Muscle of leg (tissue), 16 donors: ENCODE results near the gene EBP. TPM values are rescaled to one million over a fixed set of nuclear protein-coding genes. Genes with fewer than 3 reads are reported as not detected.
A peak's percentile ranks its signal among the peaks of the same experiment; 100 is the strongest.

Experiments
- DNase-seq: peaks from one replicate; pipeline ENCODE4 v3.0.0; 2013
- H3K27ac ChIP-seq: one replicate; pipeline ENCODE4 v1.5.1; 2013; ENCODE audit warnings: mild to moderate bottlenecking, low read length, control low read depth
- H3K27me3 ChIP-seq: one replicate; pipeline ENCODE4 v1.6.1; 2013; ENCODE audit warnings: low read length; ENCODE audit not compliant: control insufficient read depth, insufficient read depth
- H3K36me3 ChIP-seq: one replicate; pipeline ENCODE4 v1.6.1; 2013; ENCODE audit warnings: low read length; ENCODE audit not compliant: control insufficient read depth, insufficient read depth
- H3K4me1 ChIP-seq: one replicate; pipeline ENCODE4 v1.6.1; 2013; ENCODE audit warnings: low read length; ENCODE audit not compliant: control insufficient read depth, insufficient read depth
- H3K4me3 ChIP-seq: one replicate; pipeline ENCODE4 v1.5.1; 2013; ENCODE audit warnings: low read length, control low read depth
- H3K9me3 ChIP-seq: replicated peaks from 2 replicates; pipeline ENCODE4 v1.6.1; 2013; ENCODE audit warnings: low read depth, low read length; ENCODE audit not compliant: control insufficient read depth
- WGBS: methylation state at CpG from one replicate; pipeline ENCODE4 v1.1.5; 2013; ENCODE audit warnings: missing lambda C conversion rate; ENCODE audit not compliant: insufficient coverage; 5-methylcytosine and 5-hydroxymethylcytosine counted together
- long read RNA-seq, 11 donors: transcript quantifications; one replicate each; lab custom pipeline, GENCODE V29; 2026
- polyA plus RNA-seq, 8 donors: library from polyadenylated mRNA; unstranded; fragments of 120-200 nt; gene quantifications; one replicate each; pipeline versions ENCODE4 v1.2.1 to v1.2.3, GENCODE V29; 2013; ENCODE audit warnings: inconsistent platforms in 1 of 8, low replicate concordance in 1 of 8; ENCODE audit not compliant: insufficient read length in 8 of 8, insufficient read depth in 1 of 8
- total RNA-seq: library from RNA; stranded (reverse); fragments of 120-200 nt; gene quantifications from one replicate; pipeline ENCODE4 v1.2.4, GENCODE V29; 2013

The EBP gene
- total RNA-seq = 23.3 TPM
- 10 to 100 TPM; 16.6 to 25.0 (median 19.6) TPM for polyA plus RNA-seq
- long read RNA-seq, donor 1, partial matches to known transcripts = 5 of 8 reads
- long read RNA-seq, donor 1, other reads (novel, unspliced or antisense) = 0 of 8 reads
- long read RNA-seq, donor 2, partial matches to known transcripts = 0 of 1 reads
- long read RNA-seq, donor 2, other reads (novel, unspliced or antisense) = 0 of 1 reads
- long read RNA-seq, donor 3, partial matches to known transcripts = 10 of 11 reads
- long read RNA-seq, donor 3, other reads (novel, unspliced or antisense) = 0 of 11 reads
- long read RNA-seq, donor 4, partial matches to known transcripts = 0 of 2 reads
- long read RNA-seq, donor 4, other reads (novel, unspliced or antisense) = 0 of 2 reads
- long read RNA-seq, donor 5, partial matches to known transcripts = 28 of 32 reads
- long read RNA-seq, donor 5, other reads (novel, unspliced or antisense) = 0 of 32 reads
- long read RNA-seq, donor 6, partial matches to known transcripts = 12 of 18 reads
- long read RNA-seq, donor 6, other reads (novel, unspliced or antisense) = 0 of 18 reads
- long read RNA-seq, donor 7, partial matches to known transcripts = 10 of 13 reads
- long read RNA-seq, donor 7, other reads (novel, unspliced or antisense) = 0 of 13 reads
- long read RNA-seq, donor 8, partial matches to known transcripts = 5 of 9 reads
- long read RNA-seq, donor 8, other reads (novel, unspliced or antisense) = 0 of 9 reads
- long read RNA-seq, donor 9, partial matches to known transcripts = 12 of 13 reads
- long read RNA-seq, donor 9, other reads (novel, unspliced or antisense) = 0 of 13 reads
- long read RNA-seq, donor 10, transcript EBP-205 (5 exons, 1,775 nt) = major isoform, 5 of 17 reads
- long read RNA-seq, donor 10, partial matches to known transcripts = 12 of 17 reads
- long read RNA-seq, donor 10, other reads (novel, unspliced or antisense) = 0 of 17 reads
- long read RNA-seq, donor 11, transcript EBP-205 (5 exons, 1,775 nt) = major isoform, 5 of 15 reads
- long read RNA-seq, donor 11, partial matches to known transcripts = 9 of 15 reads
- long read RNA-seq, donor 11, other reads (novel, unspliced or antisense) = 0 of 15 reads

- H3K27me3 ChIP-seq = no peaks in the 10 kb centered on the region
- peaks cover 2% of the 10 kb centered on the region for H3K4me1 ChIP-seq
- no peaks in the 10 kb centered on the region for H3K36me3 ChIP-seq
- H3K9me3 ChIP-seq = peaks cover 2% of the 10 kb centered on the region
- peak within 1 kb of the TSS; percentile 55 for H3K27ac ChIP-seq
- peak within 1 kb of the TSS; percentile 57 for H3K4me3 ChIP-seq
- peak; percentile 93 for DNase-seq
- 41% methylated on average over 60 of the region's 66 CpGs for WGBS
These were observed at the start of gene EBP for GRCh38 chrX:48521353-48522243. Gene EBP, plus strand, starts transcription at chrX:48521808. Its CDS starts 1,964 bp downstream, at chrX:48523772.

GRCh38 chrX:48472225-48472624 is 49.4 kb upstream of the EBP start:
- no CpG with 5 or more reads among the region's 9 CpGs for WGBS
- Histone ChIP-seq H3K4me1 (peaks cover 15% of the 10 kb centered on the region), H3K27me3 (peaks cover 18% of the 10 kb centered on the region), H3K9me3 (no peaks in the 10 kb centered on the region), H3K36me3 (no peaks in the 10 kb centered on the region), H3K4me3 (no peak overlapping the region), H3K27ac (no peak overlapping the region)
- no peak for DNase-seq

DNA sequence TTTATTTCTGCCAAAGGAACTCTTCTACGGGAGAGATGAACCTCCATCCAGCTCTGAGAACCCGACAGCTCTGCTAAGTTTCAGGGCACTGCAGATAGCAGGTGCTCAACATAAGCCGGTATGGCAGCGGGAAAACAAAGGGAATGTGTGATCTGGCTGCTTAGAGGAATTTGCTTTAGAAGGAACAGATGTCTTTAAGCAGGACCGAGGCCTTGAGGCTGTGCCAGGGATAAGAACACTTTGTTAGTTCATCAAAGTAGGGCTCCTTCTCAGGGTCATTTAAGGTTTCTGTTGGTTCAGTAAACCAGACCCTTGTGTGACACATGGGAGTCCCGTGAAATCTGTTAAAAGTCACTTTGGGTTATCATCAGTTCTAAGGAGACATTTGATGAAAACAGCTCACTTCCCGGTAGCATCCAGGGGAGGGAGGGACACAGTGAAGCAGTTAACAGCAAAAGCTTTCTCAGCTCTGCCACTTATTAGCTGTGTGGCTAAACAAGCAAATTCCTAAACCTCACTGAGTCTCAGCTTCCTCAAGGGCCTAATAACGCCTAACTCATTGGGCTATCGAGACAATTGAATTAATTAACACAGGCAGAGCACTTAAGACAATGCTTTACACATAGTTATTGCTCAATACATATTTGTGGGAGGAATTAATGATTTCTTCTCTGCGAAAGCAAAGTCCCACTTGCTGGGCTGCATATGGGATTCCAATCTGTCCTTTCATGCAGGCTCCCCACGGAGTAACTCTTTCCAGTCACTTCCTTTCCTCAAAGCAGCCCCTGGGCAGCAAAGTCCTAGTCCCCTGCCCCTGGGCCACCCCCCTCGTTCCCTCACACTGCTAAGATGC is 48.5 kb upstream of the EBP start:
- Histone ChIP-seq H3K27ac (no peak overlapping the region), H3K36me3 (no peaks in the 10 kb centered on the region), H3K4me3 (no peak overlapping the region), H3K27me3 (peaks cover 17% of the 10 kb centered on the region), H3K9me3 (no peaks in the 10 kb centered on the region), H3K4me1 (peaks cover 9% of the 10 kb centered on the region)
- DNase-seq = no peak
- WGBS = 39% methylated on average over 10 of the region's 12 CpGs

DNA sequence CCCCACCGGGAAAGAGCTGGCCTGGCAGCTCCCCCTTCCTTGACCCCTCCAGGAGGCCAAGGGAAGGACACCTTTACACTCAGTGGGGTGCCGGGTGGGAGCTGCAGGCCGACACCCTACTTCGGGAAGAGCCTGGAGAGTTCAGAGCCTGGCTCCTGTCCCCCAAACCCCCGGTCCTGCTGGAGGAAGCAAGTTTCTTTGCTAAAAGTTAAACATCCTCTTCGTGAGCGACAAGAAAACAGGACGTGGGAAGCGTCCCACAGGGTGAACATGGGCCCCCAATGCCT is 48.0 kb upstream of the EBP start:
- no peaks in the 10 kb centered on the region for H3K9me3 ChIP-seq
- H3K36me3 ChIP-seq = no peaks in the 10 kb centered on the region
- DNase-seq = no peak
- peaks cover 13% of the 10 kb centered on the region for H3K27me3 ChIP-seq
- H3K27ac ChIP-seq = no peak overlapping the region
- H3K4me1 ChIP-seq = peaks cover 5% of the 10 kb centered on the region
- 56% methylated on average over 9 of the region's 9 CpGs for WGBS
- no peak overlapping the region for H3K4me3 ChIP-seq

DNA sequence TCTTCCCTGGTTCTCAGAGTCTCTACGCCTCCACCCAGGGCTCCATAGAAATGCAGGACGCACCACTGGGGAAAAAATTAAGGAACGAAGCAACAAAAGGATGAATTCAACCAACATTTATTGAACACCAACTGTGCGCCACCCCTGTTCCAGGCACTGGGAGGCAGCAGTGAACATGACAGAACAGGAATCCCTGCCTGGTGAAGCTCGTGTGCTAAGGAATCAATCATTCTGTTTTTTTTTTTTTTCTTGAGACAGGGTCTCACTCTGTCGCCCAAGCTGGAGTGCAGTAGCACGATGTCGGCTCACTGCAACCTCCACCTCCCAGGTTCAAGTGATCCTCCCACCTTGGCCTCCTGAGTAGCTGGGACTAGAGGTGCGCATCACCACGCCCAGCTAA is 47.5 kb upstream of the EBP start:
- WGBS = 67% methylated on average over 7 of the region's 10 CpGs
- Histone ChIP-seq H3K27me3 (peaks cover 9% of the 10 kb centered on the region), H3K27ac (no peak overlapping the region), H3K4me1 (peaks cover 5% of the 10 kb centered on the region), H3K9me3 (no peaks in the 10 kb centered on the region), H3K36me3 (no peaks in the 10 kb centered on the region), H3K4me3 (no peak overlapping the region)
- no peak for DNase-seq

DNA sequence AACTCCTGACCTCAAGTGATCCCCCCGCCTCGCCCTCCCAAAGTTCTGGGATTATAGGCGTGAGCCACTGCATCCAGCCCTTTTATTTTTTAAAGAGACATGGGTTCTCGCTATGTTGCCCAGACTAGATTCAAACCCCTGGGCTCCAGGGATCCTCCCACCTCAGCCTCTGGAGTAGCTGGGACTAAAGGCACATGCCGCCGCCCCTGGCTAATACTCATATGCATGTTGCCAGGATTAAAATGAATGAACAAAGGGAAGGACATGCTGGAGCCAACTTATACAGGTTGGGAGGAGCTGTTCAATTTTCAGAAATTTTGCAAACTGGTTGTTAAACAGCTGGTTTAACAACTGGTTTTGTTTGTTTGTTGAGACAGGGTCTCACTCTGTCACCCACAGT is 47.0 kb upstream of the EBP start:
- 90% methylated on average over 2 of the region's 6 CpGs for WGBS
- Histone ChIP-seq H3K9me3 (no peaks in the 10 kb centered on the region), H3K27ac (no peak overlapping the region), H3K4me1 (peaks cover 5% of the 10 kb centered on the region), H3K36me3 (no peaks in the 10 kb centered on the region), H3K27me3 (peaks cover 7% of the 10 kb centered on the region), H3K4me3 (no peak overlapping the region)
- no peak for DNase-seq

GRCh38 chrX:48475296-48475695 is 46.3 kb upstream of the EBP start:
- Histone ChIP-seq H3K27me3 (peaks cover 4% of the 10 kb centered on the region), H3K4me1 (peaks cover 3% of the 10 kb centered on the region), H3K36me3 (no peaks in the 10 kb centered on the region), H3K9me3 (no peaks in the 10 kb centered on the region), H3K27ac (peak overlapping the region; percentile 65), H3K4me3 (peak overlapping the region; percentile 75)
- no peak for DNase-seq
- WGBS = no CpG with 5 or more reads among the region's 5 CpGs

GRCh38 chrX:48475774-48476577 is 45.6 kb upstream of the EBP start, which contains the start of gene FTSJ1:
Gene FTSJ1, plus strand, starts transcription at chrX:48476199. Its CDS starts 1,849 bp downstream, at chrX:48478048.
- WGBS = 40% methylated on average over 75 of the region's 75 CpGs
- Histone ChIP-seq H3K4me1 (peaks cover 3% of the 10 kb centered on the region), H3K9me3 (no peaks in the 10 kb centered on the region), H3K27me3 (no peaks in the 10 kb centered on the region), H3K27ac (peak within 1 kb of the TSS; percentile 65), H3K4me3 (peak within 1 kb of the TSS; percentile 75), H3K36me3 (no peaks in the 10 kb centered on the region)
- peak; percentile 97 for DNase-seq
